HCT116 (cell line): ENCODE data around the gene KIF5C. TPM values are rescaled to one million over a fixed set of nuclear protein-coding genes. Genes with fewer than 3 reads are reported as not detected.

Experiments
- ATAC-seq: fragments of 200-7000 bp; cut with Tn5 transposase; 2 replicates; pipeline ENCODE4 v1.9.1; 2020; ENCODE audit warnings: mild to moderate bottlenecking, moderate library complexity
- BruUV-seq: library from RNA; stranded (reverse); fragments of 400-500 nt; replicated peaks from 2 replicates; lab custom pipeline; 2021; lab: Mats Ljungman, UMichigan
- CTCF ChIA-PET: fragments of 300-600 bp; sonication (Branson Sonifier 250); formaldehyde crosslinking; loops from one replicate; lab custom pipeline; 2021; ENCODE audit warnings: antibody characterized with exemption; lab: Charles Lee
- POLR2A ChIA-PET: fragments of 300-600, 350-600 bp; sonication (Branson Sonifier 250); formaldehyde crosslinking; loops from one replicate; lab custom pipeline; 2021; ENCODE audit warnings: antibody characterized with exemption; lab: Charles Lee
- RAD21 ChIA-PET, 2 experiments: fragments of 300-600 bp; sonication (Branson Sonifier 250); formaldehyde crosslinking; loops; one replicate each; lab custom pipeline; 2023; ENCODE audit warnings: low total read pairs in 2 of 2; ENCODE audit not compliant: uncharacterized antibody in 2 of 2, unreplicated experiment in 2 of 2, low non-redundant PET in 1 of 2; lab: Charles Lee
- DNase-seq: peaks from one replicate; pipeline ENCODE4 v3.0.0-alpha.2; 2010; ENCODE audit warnings: low read depth, low spot score
- H2AFZ ChIP-seq: fragments of 200-600 bp; shearing (Covaris generic), sonication (generic); 2 replicates; pipeline ENCODE4 v1.6.1; 2017; ENCODE audit warnings: low read depth, mixed run types, mixed read lengths, antibody characterized with exemption, low read length; ENCODE audit not compliant: poor library complexity, severe bottlenecking
- H3K27ac ChIP-seq: 2 replicates; pipeline ENCODE4 v1.5.1; 2012; ENCODE audit warnings: low read depth, low read length
- H3K27me3 ChIP-seq: fragments of 200-600 bp; sonication (generic); 2 replicates; pipeline ENCODE4 v1.6.1; 2016; ENCODE audit warnings: mixed run types, low read length, mixed read lengths; ENCODE audit not compliant: insufficient read depth
- H3K36me3 ChIP-seq, 2 experiments: fragments of 200-500 bp in 1 of 2; fragments of 200-600 bp in 1 of 2; sonication (Bioruptor generic) in 1 of 2; sonication (generic) in 1 of 2; 2 replicates each; pipeline versions ENCODE4 v1.5.1 to v1.6.1; 2014 to 2016; ENCODE audit warnings: low read length in 2 of 2, inconsistent platforms in 1 of 2, mixed read lengths in 1 of 2, mixed run types in 1 of 2; ENCODE audit not compliant: insufficient read depth in 2 of 2, control insufficient read depth in 1 of 2
- H3K4me1 ChIP-seq, 2 experiments: fragments of 200-600 bp in 1 of 2; sonication (generic) in 1 of 2; 2 replicates each; pipeline versions ENCODE4 v1.5.1 to v1.6.1; 2012 to 2017; ENCODE audit warnings: low read length in 2 of 2, inconsistent platforms in 1 of 2, mild to moderate bottlenecking in 1 of 2, mixed read lengths in 1 of 2, mixed run types in 1 of 2, moderate library complexity in 1 of 2; ENCODE audit not compliant: insufficient read depth in 2 of 2, control insufficient read depth in 1 of 2
- H3K4me2 ChIP-seq: fragments of 200-600 bp; sonication (generic); 2 replicates; pipeline ENCODE4 v1.6.1; 2017; ENCODE audit warnings: mixed run types, low read length, mixed read lengths
- H3K4me3 ChIP-seq, 2 experiments: fragments of 200-600 bp in 1 of 2; sonication (generic) in 1 of 2; replicated peaks in 1 of 2; 2 replicates each; pipeline ENCODE4 v1.5.1; 2011 to 2016; ENCODE audit warnings: low read length in 2 of 2, control low read depth in 1 of 2, low read depth in 1 of 2, mild to moderate bottlenecking in 1 of 2, mixed read lengths in 1 of 2, mixed run types in 1 of 2
- H3K79me2 ChIP-seq: fragments of 200-600 bp; sonication (generic); 2 replicates; pipeline ENCODE4 v1.6.1; 2017; ENCODE audit warnings: mild to moderate bottlenecking, mixed run types, low read length, moderate library complexity, mixed read lengths; ENCODE audit not compliant: insufficient read depth
- H3K9ac ChIP-seq: fragments of 200-600 bp; sonication (generic); 2 replicates; pipeline ENCODE4 v1.6.1; 2016; ENCODE audit warnings: low read length, mixed read lengths
- H3K9me2 ChIP-seq: fragments of 200-600 bp; sonication (generic), shearing (Covaris generic); 2 replicates; pipeline ENCODE4 v1.6.1; 2017; ENCODE audit warnings: mixed run types, mild to moderate bottlenecking, moderate library complexity; ENCODE audit not compliant: insufficient read depth
- H3K9me3 ChIP-seq, 2 experiments: fragments of 200-500 bp in 1 of 2; fragments of 200-600 bp in 1 of 2; sonication (Bioruptor generic) in 1 of 2; sonication (generic) in 1 of 2; 2 replicates each; pipeline ENCODE4 v1.6.1; 2014 to 2017; ENCODE audit warnings: low read length in 2 of 2, mixed read lengths in 2 of 2, inconsistent platforms in 1 of 2, low read depth in 1 of 2, mild to moderate bottlenecking in 1 of 2, mixed run types in 1 of 2, moderate library complexity in 1 of 2; ENCODE audit not compliant: control insufficient read depth in 1 of 2, insufficient read depth in 1 of 2
- H4K20me1 ChIP-seq: fragments of 200-600 bp; sonication (generic), shearing (Covaris generic); 2 replicates; pipeline ENCODE4 v1.6.1; 2017; ENCODE audit warnings: mixed run types, mild to moderate bottlenecking, moderate library complexity; ENCODE audit not compliant: insufficient read depth
- CBX3 ChIP-seq: IDR thresholded peaks from 2 replicates; pipeline ENCODE4 v1.6.1; 2012; ENCODE audit warnings: low read depth
- CEBPB ChIP-seq: IDR thresholded peaks from 2 replicates; pipeline ENCODE4 v1.6.1; 2012; ENCODE audit warnings: low read depth
- ELF1 ChIP-seq: IDR thresholded peaks from 2 replicates; pipeline ENCODE4 v1.6.1; 2012; ENCODE audit warnings: low read depth, borderline replicate concordance
- FOSL1 ChIP-seq: IDR thresholded peaks from 2 replicates; pipeline ENCODE4 v1.6.1; 2012; ENCODE audit warnings: low read depth
- JUND ChIP-seq: IDR thresholded peaks from 2 replicates; pipeline ENCODE4 v1.6.1; 2012
- SP1 ChIP-seq: IDR thresholded peaks from 2 replicates; pipeline ENCODE4 v1.6.1; 2012; ENCODE audit warnings: low read depth
- YY1 ChIP-seq: IDR thresholded peaks from 2 replicates; pipeline ENCODE4 v1.6.1; 2011; ENCODE audit warnings: low read length, low read depth, moderate library complexity, mild to moderate bottlenecking; ENCODE audit not compliant: insufficient replicate concordance; ENCODE audit errors: extremely low read depth
- intact Hi-C: fragments of 100-400 bp; cut with micrococcal nuclease; formaldehyde crosslinking; loops from 2 replicates; pipeline ENCODE4 v1.10.0; 2022
- total RNA-seq: library from RNA; stranded (reverse); gene quantifications from one replicate; pipeline ENCODE4 v1.2.1, GENCODE V29; 2021; ENCODE audit not compliant: unreplicated experiment
- TF ChIP-seq, protein P1 (sequence below): IDR thresholded peaks from 2 replicates; pipeline ENCODE4 v1.6.1; 2012
- TF ChIP-seq, protein P2 (sequence below): IDR thresholded peaks from 2 replicates; pipeline ENCODE4 v1.6.1; 2012; ENCODE audit warnings: low read depth
- TF ChIP-seq, protein P3 (sequence below): IDR thresholded peaks from 2 replicates; pipeline ENCODE4 v1.6.1; 2012
- TF ChIP-seq, protein P4 (sequence below), 3 experiments: fragments of 200-600 bp in 1 of 3; sonication (generic) in 1 of 3; IDR thresholded peaks in 2 of 3; conservative IDR thresholded peaks in 1 of 3; 2 replicates each; pipeline ENCODE4 v1.5.1; 2012 to 2017; ENCODE audit warnings: low read depth in 2 of 3, low read length in 2 of 3, antibody characterized with exemption in 1 of 3, borderline replicate concordance in 1 of 3, control low read depth in 1 of 3, mild to moderate bottlenecking in 1 of 3, mixed read lengths in 1 of 3, mixed run types in 1 of 3, moderate library complexity in 1 of 3; ENCODE audit not compliant: insufficient read depth in 1 of 3
- TF ChIP-seq, protein P5 (sequence below): IDR thresholded peaks from 2 replicates; pipeline ENCODE4 v1.6.1; 2011; ENCODE audit warnings: mild to moderate bottlenecking, low read length, moderate library complexity; ENCODE audit not compliant: insufficient replicate concordance; ENCODE audit errors: extremely low read depth

KIF5C gene
- total RNA-seq, 1 experiment from 2014 or later, result 6.5 TPM

DNA sequence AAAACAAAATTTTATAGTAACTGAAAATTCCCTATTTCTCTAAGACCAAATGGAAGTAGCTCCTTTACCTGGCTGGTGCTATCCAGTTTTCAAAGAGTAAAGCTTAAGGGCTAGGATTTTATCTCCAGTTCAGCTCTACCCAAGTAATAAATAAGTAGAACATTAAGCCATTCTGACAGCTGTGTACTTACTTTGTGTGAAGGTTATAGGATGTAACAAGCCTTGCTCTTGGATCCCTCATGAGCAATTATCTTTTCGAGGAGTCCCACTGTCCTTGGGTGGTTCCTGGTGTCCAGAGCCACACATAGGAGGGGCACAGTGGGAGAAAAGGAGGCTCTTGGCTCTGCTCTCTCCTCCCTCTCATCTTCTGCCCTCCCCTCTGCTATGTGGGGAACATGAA is 45.5 kb downstream of the KIF5C start:
- Histone ChIP-seq H2AFZ (no peak overlapping the region), H3K4me2 (no peak overlapping the region), H3K36me3 (no peaks in the 10 kb centered on the region), H3K79me2 (no peaks in the 10 kb centered on the region)
- intact Hi-C loops, result no loop called here
- DNase-seq, result no peak
- TF ChIP-seq ELF1 (no peak), YY1 (no peak), SP1 (no peak), CEBPB (no peak), CBX3 (no peak), JUND (no peak), FOSL1 (no peak)
- TF ChIP-seq, protein P1, sequence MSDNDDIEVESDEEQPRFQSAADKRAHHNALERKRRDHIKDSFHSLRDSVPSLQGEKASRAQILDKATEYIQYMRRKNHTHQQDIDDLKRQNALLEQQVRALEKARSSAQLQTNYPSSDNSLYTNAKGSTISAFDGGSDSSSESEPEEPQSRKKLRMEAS, result no peak
- TF ChIP-seq, protein P2, sequence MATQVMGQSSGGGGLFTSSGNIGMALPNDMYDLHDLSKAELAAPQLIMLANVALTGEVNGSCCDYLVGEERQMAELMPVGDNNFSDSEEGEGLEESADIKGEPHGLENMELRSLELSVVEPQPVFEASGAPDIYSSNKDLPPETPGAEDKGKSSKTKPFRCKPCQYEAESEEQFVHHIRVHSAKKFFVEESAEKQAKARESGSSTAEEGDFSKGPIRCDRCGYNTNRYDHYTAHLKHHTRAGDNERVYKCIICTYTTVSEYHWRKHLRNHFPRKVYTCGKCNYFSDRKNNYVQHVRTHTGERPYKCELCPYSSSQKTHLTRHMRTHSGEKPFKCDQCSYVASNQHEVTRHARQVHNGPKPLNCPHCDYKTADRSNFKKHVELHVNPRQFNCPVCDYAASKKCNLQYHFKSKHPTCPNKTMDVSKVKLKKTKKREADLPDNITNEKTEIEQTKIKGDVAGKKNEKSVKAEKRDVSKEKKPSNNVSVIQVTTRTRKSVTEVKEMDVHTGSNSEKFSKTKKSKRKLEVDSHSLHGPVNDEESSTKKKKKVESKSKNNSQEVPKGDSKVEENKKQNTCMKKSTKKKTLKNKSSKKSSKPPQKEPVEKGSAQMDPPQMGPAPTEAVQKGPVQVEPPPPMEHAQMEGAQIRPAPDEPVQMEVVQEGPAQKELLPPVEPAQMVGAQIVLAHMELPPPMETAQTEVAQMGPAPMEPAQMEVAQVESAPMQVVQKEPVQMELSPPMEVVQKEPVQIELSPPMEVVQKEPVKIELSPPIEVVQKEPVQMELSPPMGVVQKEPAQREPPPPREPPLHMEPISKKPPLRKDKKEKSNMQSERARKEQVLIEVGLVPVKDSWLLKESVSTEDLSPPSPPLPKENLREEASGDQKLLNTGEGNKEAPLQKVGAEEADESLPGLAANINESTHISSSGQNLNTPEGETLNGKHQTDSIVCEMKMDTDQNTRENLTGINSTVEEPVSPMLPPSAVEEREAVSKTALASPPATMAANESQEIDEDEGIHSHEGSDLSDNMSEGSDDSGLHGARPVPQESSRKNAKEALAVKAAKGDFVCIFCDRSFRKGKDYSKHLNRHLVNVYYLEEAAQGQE, result no peak
- TF ChIP-seq, protein P3, sequence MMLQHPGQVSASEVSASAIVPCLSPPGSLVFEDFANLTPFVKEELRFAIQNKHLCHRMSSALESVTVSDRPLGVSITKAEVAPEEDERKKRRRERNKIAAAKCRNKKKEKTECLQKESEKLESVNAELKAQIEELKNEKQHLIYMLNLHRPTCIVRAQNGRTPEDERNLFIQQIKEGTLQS, result no peak
- TF ChIP-seq, protein P4, sequence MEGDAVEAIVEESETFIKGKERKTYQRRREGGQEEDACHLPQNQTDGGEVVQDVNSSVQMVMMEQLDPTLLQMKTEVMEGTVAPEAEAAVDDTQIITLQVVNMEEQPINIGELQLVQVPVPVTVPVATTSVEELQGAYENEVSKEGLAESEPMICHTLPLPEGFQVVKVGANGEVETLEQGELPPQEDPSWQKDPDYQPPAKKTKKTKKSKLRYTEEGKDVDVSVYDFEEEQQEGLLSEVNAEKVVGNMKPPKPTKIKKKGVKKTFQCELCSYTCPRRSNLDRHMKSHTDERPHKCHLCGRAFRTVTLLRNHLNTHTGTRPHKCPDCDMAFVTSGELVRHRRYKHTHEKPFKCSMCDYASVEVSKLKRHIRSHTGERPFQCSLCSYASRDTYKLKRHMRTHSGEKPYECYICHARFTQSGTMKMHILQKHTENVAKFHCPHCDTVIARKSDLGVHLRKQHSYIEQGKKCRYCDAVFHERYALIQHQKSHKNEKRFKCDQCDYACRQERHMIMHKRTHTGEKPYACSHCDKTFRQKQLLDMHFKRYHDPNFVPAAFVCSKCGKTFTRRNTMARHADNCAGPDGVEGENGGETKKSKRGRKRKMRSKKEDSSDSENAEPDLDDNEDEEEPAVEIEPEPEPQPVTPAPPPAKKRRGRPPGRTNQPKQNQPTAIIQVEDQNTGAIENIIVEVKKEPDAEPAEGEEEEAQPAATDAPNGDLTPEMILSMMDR (IDR thresholded peaks at IDR 0.05 in 2 of 3, conservative IDR thresholded peaks at IDR 0.05 in 1 of 3; ENCODE audit: borderline replicate concordance in 1 of 3, insufficient read depth in 1 of 3, low read depth in 2 of 3, low read length in 2 of 3), result no peak
- TF ChIP-seq, protein P5, sequence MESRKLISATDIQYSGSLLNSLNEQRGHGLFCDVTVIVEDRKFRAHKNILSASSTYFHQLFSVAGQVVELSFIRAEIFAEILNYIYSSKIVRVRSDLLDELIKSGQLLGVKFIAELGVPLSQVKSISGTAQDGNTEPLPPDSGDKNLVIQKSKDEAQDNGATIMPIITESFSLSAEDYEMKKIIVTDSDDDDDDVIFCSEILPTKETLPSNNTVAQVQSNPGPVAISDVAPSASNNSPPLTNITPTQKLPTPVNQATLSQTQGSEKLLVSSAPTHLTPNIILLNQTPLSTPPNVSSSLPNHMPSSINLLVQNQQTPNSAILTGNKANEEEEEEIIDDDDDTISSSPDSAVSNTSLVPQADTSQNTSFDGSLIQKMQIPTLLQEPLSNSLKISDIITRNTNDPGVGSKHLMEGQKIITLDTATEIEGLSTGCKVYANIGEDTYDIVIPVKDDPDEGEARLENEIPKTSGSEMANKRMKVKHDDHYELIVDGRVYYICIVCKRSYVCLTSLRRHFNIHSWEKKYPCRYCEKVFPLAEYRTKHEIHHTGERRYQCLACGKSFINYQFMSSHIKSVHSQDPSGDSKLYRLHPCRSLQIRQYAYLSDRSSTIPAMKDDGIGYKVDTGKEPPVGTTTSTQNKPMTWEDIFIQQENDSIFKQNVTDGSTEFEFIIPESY, result no peak
- TF ChIP-seq, all 23 proteins: peak for 0
- Histone ChIP-seq H3K4me1 (no peaks in the 10 kb centered on the region), H3K27me3 (no peaks in the 10 kb centered on the region), H3K4me3 (no peak overlapping the region), H4K20me1 (no peaks in the 10 kb centered on the region), H3K9me3 (no peaks in the 10 kb centered on the region; a peak in 1 of 4 replicates), H3K27ac (no peak overlapping the region), H3K9ac (no peak overlapping the region), H3K9me2 (no peaks in the 10 kb centered on the region)
- ChIA-PET CTCF (no interaction called here), RAD21 (no interaction called here), POLR2A (no interaction called here)
- no peak for ATAC-seq
- BruUV-seq, result no TSS peak
